ENCODE data around the gene ASXL1. TPM values are rescaled to one million over a fixed set of nuclear protein-coding genes. Genes with fewer than 3 reads are reported as not detected.

The ASXL1 gene
- total and polyA plus RNA-seq, 10 of the 15 experiments (the other 5 are each of a cell fraction or from before 2014, with no cell fraction given) = 11.0 to 87.6 (median 56.8) TPM

- TF ChIP-seq, protein P1, sequence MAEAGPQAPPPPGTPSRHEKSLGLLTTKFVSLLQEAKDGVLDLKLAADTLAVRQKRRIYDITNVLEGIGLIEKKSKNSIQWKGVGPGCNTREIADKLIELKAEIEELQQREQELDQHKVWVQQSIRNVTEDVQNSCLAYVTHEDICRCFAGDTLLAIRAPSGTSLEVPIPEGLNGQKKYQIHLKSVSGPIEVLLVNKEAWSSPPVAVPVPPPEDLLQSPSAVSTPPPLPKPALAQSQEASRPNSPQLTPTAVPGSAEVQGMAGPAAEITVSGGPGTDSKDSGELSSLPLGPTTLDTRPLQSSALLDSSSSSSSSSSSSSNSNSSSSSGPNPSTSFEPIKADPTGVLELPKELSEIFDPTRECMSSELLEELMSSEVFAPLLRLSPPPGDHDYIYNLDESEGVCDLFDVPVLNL (IDR thresholded peaks at IDR 0.05; ENCODE audit: low read depth, low read length) = no peak
- TF ChIP-seq EED (IDR thresholded peaks at IDR 0.05; ENCODE audit: low read depth) (0 out of 2 replicates have a peak, but pooled peaks have one; percentile 46), BACH1 (IDR thresholded peaks at IDR 0.05; ENCODE audit: borderline replicate concordance) (0 out of 2 replicates have a peak, but pooled peaks have one; percentile 26), YBX1 (IDR thresholded peaks at IDR 0.05) (no peak), IRF3 (IDR thresholded peaks at IDR 0.05) (no peak), BHLHE40 (IDR thresholded peaks at IDR 0.05; ENCODE audit: borderline replicate concordance in 1 of 2, low read depth in 2 of 2, low read length in 1 of 2) (peak in 1 of 2 experiments; percentile 44; a peak in 1 of 4 replicates)
Measured at GRCh38 chr20:32483351-32484224, 125.5 kb downstream of the ASXL1 start (continued).

DNA sequence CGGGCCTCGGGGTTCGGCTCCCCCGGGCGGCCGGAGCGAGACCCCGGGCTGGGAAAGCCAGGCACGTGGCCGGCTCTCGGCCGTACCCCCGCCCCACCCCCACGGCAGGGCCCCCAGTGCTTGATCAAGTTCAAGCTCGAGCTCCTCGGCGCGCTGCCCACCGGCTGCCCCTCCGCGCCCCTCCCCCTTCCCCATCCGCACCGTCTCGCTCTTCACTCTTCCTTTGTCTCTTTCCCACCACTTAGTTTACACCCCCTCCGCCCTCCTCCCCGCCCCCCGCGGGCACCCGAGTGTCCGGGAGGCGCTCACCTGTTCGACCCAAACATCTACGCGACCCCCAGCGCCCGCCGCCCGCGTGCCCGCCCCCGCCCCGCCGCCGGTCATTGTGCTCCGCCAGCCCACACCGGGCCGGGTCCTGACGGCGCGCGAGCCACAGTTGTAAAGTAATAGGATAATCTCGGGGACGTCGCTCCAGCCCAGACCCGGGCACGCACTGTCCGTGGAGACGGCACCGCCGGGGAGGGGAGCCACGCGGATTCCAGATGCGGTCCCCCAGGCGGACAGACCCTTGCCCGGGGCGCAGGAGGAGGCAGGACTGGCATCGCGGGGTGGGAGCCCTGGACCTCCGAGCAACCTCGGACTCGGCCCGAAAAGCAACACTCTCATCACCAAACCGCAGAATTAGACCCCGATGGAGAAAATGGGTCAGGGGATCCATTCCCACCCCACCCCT, 126.3 kb downstream of the ASXL1 start:
- in situ Hi-C loops (cut with MboI) = no loop called here
- CTCF ChIA-PET = interaction anchor here (0.6 to 1.5 kb wide), 8 partner anchors 8 to 376 kb away, joined by 3 to 5 read pairs (median 3); no protein-coding TSS in a partner anchor
- WGBS (ENCODE audit: insufficient coverage, insufficient replicate concordance, low lambda C conversion rate, missing lambda C conversion rate) = 2% methylated on average over 40 of the region's 74 CpGs
- TF ChIP-seq EP300 (IDR thresholded peaks at IDR 0.05; ENCODE audit: borderline replicate concordance in 1 of 2, control insufficient read depth in 1 of 2, low read depth in 2 of 2, low read length in 2 of 2) = no peak
- TF ChIP-seq NFYB (IDR thresholded peaks at IDR 0.05; ENCODE audit: insufficient read depth, low read depth, low read length) = no peak
- no peak for TF ChIP-seq HDGF (IDR thresholded peaks at IDR 0.05)
- TF ChIP-seq SREBF2 (IDR thresholded peaks at IDR 0.05; ENCODE audit: low read length) = no peak
- TF ChIP-seq USF1 (IDR thresholded peaks at IDR 0.05; ENCODE audit: borderline replicate concordance, extremely low read length, insufficient read depth, low read depth, low read length) = no peak
- TF ChIP-seq SMAD5 (IDR thresholded peaks at IDR 0.05; ENCODE audit: low read depth) = no peak
- no peak for TF ChIP-seq ZBED1 (IDR thresholded peaks at IDR 0.05; ENCODE audit: borderline replicate concordance)

More for the DNA sequence above, 126.3 kb downstream of the ASXL1 start:
- no peak for DNase-seq (ENCODE audit: low read depth, low spot score)
- ChIA-PET RAD21 (ENCODE audit: unreplicated experiment) (interaction anchor here (0.5 to 0.9 kb wide), 3 partner anchors 51 to 166 kb away, joined by 3 read pairs; no protein-coding TSS in a partner anchor), SMC1A (ENCODE audit: uncharacterized antibody, unreplicated experiment) (interaction anchor here (0.6 to 1.3 kb wide), 3 partner anchors 14 to 449 kb away, joined by 3 read pairs; no protein-coding TSS in a partner anchor), POLR2A (interaction anchor here (0.7 to 0.8 kb wide), 2 partner anchors 199 to 614 kb away, joined by 5 to 12 read pairs; partner anchors contain the start of genes DUSP15 and TTLL9)
- Histone ChIP-seq H3K9ac (ENCODE audit: control insufficient read depth, insufficient read depth, low read length) (no peak overlapping the region; the same call in 1 of the 2 replicates), H3K9me3 (replicated peaks; ENCODE audit: control insufficient read depth, insufficient read depth, low read length) (no peaks in the 10 kb centered on the region), H2AFZ (ENCODE audit: control insufficient read depth, low read depth, low read length) (no peak overlapping the region; the same call in none of the 2 replicates), H3K36me3 (ENCODE audit: control insufficient read depth in 2 of 2, insufficient read depth in 2 of 2, low read length in 1 of 2) (no peaks in the 10 kb centered on the region), H3K27ac (ENCODE audit: control insufficient read depth, insufficient read depth) (no peak overlapping the region), H4K20me1 (ENCODE audit: control insufficient read depth, insufficient read depth) (no peaks in the 10 kb centered on the region), H3K4me3 (peak overlapping the region; percentile 69), H3K27me3 (replicated peaks in 1 of 2; ENCODE audit: control insufficient read depth in 2 of 2, insufficient read depth in 2 of 2, low read length in 1 of 2) (no peaks in the 10 kb centered on the region), H3K4me1 (ENCODE audit: control insufficient read depth, insufficient read depth, low read length) (peaks cover 5% of the 10 kb centered on the region), H3K4me2 (ENCODE audit: control insufficient read depth, insufficient read depth) (peak overlapping the region; percentile 96), H3K79me2 (ENCODE audit: control insufficient read depth, insufficient read depth, low read length) (no peaks in the 10 kb centered on the region)
- ATAC-seq = peak; percentile 54
- intact Hi-C loops (cut with micrococcal nuclease; ENCODE audit: unreplicated experiment) = no loop called here
- no peak for FAIRE-seq
- no TSS peak for BruUV-seq (replicated peaks)
